GM12878 (cell line): Measurements from ENCODE around the gene RRAS. TPM values are rescaled to one million over a fixed set of nuclear protein-coding genes. Genes with fewer than 3 reads are reported as not detected.

Experiments
- CBFB ChIP-seq: IDR thresholded peaks from 2 replicates; pipeline ENCODE4 v1.6.1; 2016; ENCODE audit warnings: antibody characterized with exemption, low read depth
- CBX3 ChIP-seq: fragments of 200-600 bp; sonication (generic); IDR thresholded peaks from 2 replicates; pipeline ENCODE4 v1.6.1; 2016; ENCODE audit warnings: low read depth, borderline replicate concordance
- HCFC1 ChIP-seq: fragments of 150-350 bp; IDR thresholded peaks from 2 replicates; pipeline ENCODE4 v1.6.1; 2014; ENCODE audit warnings: low read length
- IKZF1 ChIP-seq: fragments of 450-650 bp; conservative IDR thresholded peaks from 2 replicates; pipeline ENCODE4 v1.6.1; 2017; ENCODE audit warnings: antibody characterized with exemption, mild to moderate bottlenecking
- KDM1A ChIP-seq: fragments of 200-600 bp; sonication (generic); IDR thresholded peaks from 2 replicates; pipeline ENCODE4 v1.6.1; 2016; ENCODE audit warnings: borderline replicate concordance
- MXI1 ChIP-seq: fragments of 150-350 bp; IDR thresholded peaks from 2 replicates; pipeline ENCODE4 v1.6.1; 2011; ENCODE audit warnings: low read depth, mild to moderate bottlenecking, inconsistent platforms, low read length, improper control_type of control experiment
- MYB ChIP-seq: fragments of 150-350 bp; IDR thresholded peaks from 2 replicates; pipeline ENCODE4 v1.6.1; 2014; ENCODE audit warnings: mild to moderate bottlenecking, low read depth, low read length, borderline replicate concordance
- NR2C1 ChIP-seq: fragments of 450-650 bp; IDR thresholded peaks from 2 replicates; pipeline ENCODE4 v1.6.1; 2017; ENCODE audit warnings: antibody characterized with exemption, mild to moderate bottlenecking, moderate library complexity
- NRF1 ChIP-seq: conservative IDR thresholded peaks from 2 replicates; pipeline ENCODE4 v1.6.1; 2011; ENCODE audit warnings: mild to moderate bottlenecking, low read depth, low read length, improper control_type of control experiment
- PML ChIP-seq: IDR thresholded peaks from 2 replicates; pipeline ENCODE4 v1.6.1; 2012; ENCODE audit warnings: low read length, inconsistent platforms
- SMAD5 ChIP-seq: IDR thresholded peaks from 2 replicates; pipeline ENCODE4 v1.6.1; 2016; ENCODE audit warnings: antibody characterized with exemption, low read depth
- STAT3 ChIP-seq: IDR thresholded peaks from 2 replicates; pipeline ENCODE4 v1.6.1; 2011; ENCODE audit warnings: low read depth, low read length, improper control_type of control experiment
- USF2 ChIP-seq: IDR thresholded peaks from 2 replicates; pipeline ENCODE4 v1.6.1; 2011; ENCODE audit warnings: low read depth, low read length, improper control_type of control experiment, borderline replicate concordance
- ZBTB33 ChIP-seq: fragments of 450-650 bp; IDR thresholded peaks from 2 replicates; pipeline ENCODE4 v1.6.1; 2017; ENCODE audit warnings: mild to moderate bottlenecking
- ZBTB40 ChIP-seq: fragments of 450-650 bp; IDR thresholded peaks from 2 replicates; pipeline ENCODE4 v1.6.1; 2016; ENCODE audit warnings: mild to moderate bottlenecking, moderate library complexity, borderline replicate concordance
- ZNF217 ChIP-seq: fragments of 450-650 bp; IDR thresholded peaks from 2 replicates; pipeline ENCODE4 v1.6.1; 2017; ENCODE audit warnings: antibody characterized with exemption, mild to moderate bottlenecking
- ZNF592 ChIP-seq: fragments of 450-650 bp; IDR thresholded peaks from 2 replicates; pipeline ENCODE4 v1.6.1; 2017; ENCODE audit warnings: mild to moderate bottlenecking, moderate library complexity
- polyA plus RNA-seq, 11 experiments: library from polyadenylated mRNA; depleted of rRNA in 4 of 11; unstranded in 6 of 11; stranded (reverse) in 5 of 11; fragments of >200 nt; fragmentation: Nextera tagmentation in 4 of 11; fragmentation: Illumina TruSeq in 1 of 11; extraction: Ambion mirVana in 4 of 11; extraction: Trizol in 1 of 11; gene quantifications; 1 replicate in 1 of 11; 2 replicates in 10 of 11; pipeline versions ENCODE4 v1.2.1 to v1.2.3, GENCODE V29; 2011 to 2016; ENCODE audit warnings: inconsistent platforms in 2 of 11, missing spikeins in 2 of 11, low read depth in 1 of 11
- total RNA-seq, 4 experiments: library from RNA; depleted of rRNA in 3 of 4; stranded (reverse); fragments of >200 nt in 3 of 4; fragmentation: Illumina TruSeq in 1 of 4; extraction: Trizol in 1 of 4; gene quantifications; 2 replicates each; pipeline versions ENCODE4 v1.2.1 to v1.2.3, GENCODE V29; 2013 to 2021

RRAS gene
- total and polyA plus RNA-seq, 10 of the 15 experiments (the other 5 are each of a cell fraction or from before 2014, with no cell fraction given) = 0.24 to 5.8 (median 1.8) TPM

GRCh38 chr19:49641688-49642491 is 1.9 kb upstream of the RRAS start, which contains the start of gene SCAF1 (continued):
- TF ChIP-seq IKZF1 (peak; percentile 100), MXI1 (no peak; the same call in 1 of the 2 replicates), PML (no peak), ZNF592 (no peak), ZNF217 (no peak), KDM1A (no peak), ZBTB33 (no peak), CBFB (no peak), ZBTB40 (peak; percentile 91), SMAD5 (0 out of 2 replicates have a peak, but pooled peaks have one; percentile 41), NR2C1 (peak; percentile 97), NRF1 (peak; percentile 55), CBX3 (no peak), USF2 (peak; percentile 37; the same call in 1 of the 2 replicates), MYB (no peak), HCFC1 (peak; percentile 97), STAT3 (no peak)
